Measurements from ENCODE around the gene COL17A1.

DNA sequence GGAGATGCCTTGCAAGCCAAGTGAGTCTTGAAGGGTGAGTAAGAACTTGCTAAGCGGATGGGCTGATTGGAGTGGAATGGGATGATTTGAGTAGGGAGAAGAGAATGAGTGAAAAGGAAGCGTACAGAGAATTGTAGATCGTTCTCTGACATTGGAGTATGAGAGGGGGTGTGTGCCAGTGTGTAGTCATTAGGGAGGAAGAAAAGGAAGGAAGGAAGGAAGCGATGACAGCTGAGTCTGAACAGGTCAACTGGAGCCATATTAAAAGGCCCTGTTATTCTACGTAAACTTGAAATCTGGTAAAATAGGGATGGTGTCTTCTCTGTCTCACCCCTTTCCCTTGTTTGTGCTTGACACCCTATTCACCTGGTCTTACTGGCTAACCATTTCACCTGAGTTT is 63.7 kb downstream of the COL17A1 start:
- TF ChIP-seq POLR2A (IDR thresholded peaks at IDR 0.05) (no peak), CTCF (IDR thresholded peaks at IDR 0.05) (no peak), POLR2AphosphoS5 (IDR thresholded peaks at IDR 0.05) (no peak)

Measured in stomach (tissue), 4 donors.